Liver (tissue), 9 donors: ENCODE measurements around the gene TCTN1. TPM values are rescaled to one million over a fixed set of nuclear protein-coding genes. Genes with fewer than 3 reads are reported as not detected.

ENCODE experiments used
- DNase-seq: peaks from one replicate; pipeline ENCODE4 v3.0.0-alpha.2; 2017; ENCODE audit warnings: low spot score
- H3K27ac ChIP-seq, 2 donors: one replicate each; pipeline ENCODE4 v1.7.0; 2013; ENCODE audit warnings: inconsistent platforms in 2 of 2, low read length in 2 of 2, control low read depth in 1 of 2, low read depth in 1 of 2, mild to moderate bottlenecking in 1 of 2
- H3K27me3 ChIP-seq, 4 donors: one replicate each; pipeline versions ENCODE4 v1.6.1 to v1.7.0; 2013; ENCODE audit warnings: low read length in 3 of 4, inconsistent platforms in 1 of 4, mild to moderate bottlenecking in 1 of 4, moderate library complexity in 1 of 4; ENCODE audit not compliant: control insufficient read depth in 4 of 4, insufficient read depth in 4 of 4
- H3K36me3 ChIP-seq, 4 donors: one replicate each; pipeline versions ENCODE4 v1.6.1 to v1.7.0; 2013; ENCODE audit warnings: low read length in 3 of 4, mild to moderate bottlenecking in 3 of 4, low read depth in 1 of 4, moderate library complexity in 1 of 4; ENCODE audit not compliant: control insufficient read depth in 4 of 4, insufficient read depth in 3 of 4
- H3K4me1 ChIP-seq, 4 donors: one replicate each; pipeline versions ENCODE4 v1.6.1 to v1.7.0; 2013; ENCODE audit warnings: low read length in 3 of 4, mild to moderate bottlenecking in 3 of 4, moderate library complexity in 1 of 4; ENCODE audit not compliant: control insufficient read depth in 4 of 4, insufficient read depth in 4 of 4
- H3K4me3 ChIP-seq, 3 donors: one replicate each; pipeline versions ENCODE4 v1.6.1 to v1.7.0; 2013; ENCODE audit warnings: low read length in 3 of 3, control low read depth in 1 of 3, low read depth in 1 of 3, mild to moderate bottlenecking in 1 of 3
- H3K9ac ChIP-seq, 2 donors: one replicate each; pipeline ENCODE4 v1.7.0; 2013; ENCODE audit warnings: low read length in 2 of 2, mild to moderate bottlenecking in 2 of 2, moderate library complexity in 2 of 2, control low read depth in 1 of 2, low read depth in 1 of 2
- H3K9me3 ChIP-seq, 4 donors: one replicate each; pipeline versions ENCODE4 v1.6.1 to v1.7.0; 2013; ENCODE audit warnings: low read length in 3 of 4; ENCODE audit not compliant: control insufficient read depth in 4 of 4
- CTCF ChIP-seq: fragments of 150-350 bp; IDR thresholded peaks from 2 replicates; pipeline ENCODE4 v1.5.1; 2017; ENCODE audit warnings: improper control_type of control experiment, low read depth, low read length; ENCODE audit not compliant: missing input control
- EGR1 ChIP-seq, 2 donors: IDR thresholded peaks; 2 replicates each; pipeline ENCODE4 v1.6.1; 2016 to 2018; ENCODE audit warnings: antibody characterized with exemption in 2 of 2, low read depth in 2 of 2
- FOXA1 ChIP-seq: IDR thresholded peaks from 2 replicates; pipeline ENCODE4 v1.6.1; 2016; ENCODE audit warnings: antibody characterized with exemption
- FOXA2 ChIP-seq: IDR thresholded peaks from 2 replicates; pipeline ENCODE4 v1.6.1; 2016; ENCODE audit warnings: antibody characterized with exemption
- GABPA ChIP-seq, 2 donors: IDR thresholded peaks in 1 of 2; conservative IDR thresholded peaks in 1 of 2; 2 replicates each; pipeline ENCODE4 v1.6.1; 2016; ENCODE audit warnings: antibody characterized with exemption in 2 of 2, mild to moderate bottlenecking in 1 of 2, moderate library complexity in 1 of 2
- HNF4A ChIP-seq, 2 donors: conservative IDR thresholded peaks; 2 replicates each; pipeline ENCODE4 v1.6.1; 2016; ENCODE audit warnings: antibody characterized with exemption in 2 of 2, mild to moderate bottlenecking in 2 of 2
- HNF4G ChIP-seq: IDR thresholded peaks from 2 replicates; pipeline ENCODE4 v1.6.1; 2016; ENCODE audit warnings: antibody characterized with exemption
- JUND ChIP-seq, 2 donors: IDR thresholded peaks; 2 replicates each; pipeline ENCODE4 v1.6.1; 2016; ENCODE audit warnings: antibody characterized with exemption in 2 of 2
- NR2F2 ChIP-seq: IDR thresholded peaks from 2 replicates; pipeline ENCODE4 v1.6.1; 2016; ENCODE audit warnings: antibody characterized with exemption
- RAD21 ChIP-seq, 2 donors: IDR thresholded peaks; 2 replicates each; pipeline ENCODE4 v1.6.1; 2016; ENCODE audit warnings: antibody characterized with exemption in 2 of 2, mild to moderate bottlenecking in 2 of 2
- RXRA ChIP-seq, 2 donors: IDR thresholded peaks; 2 replicates each; pipeline ENCODE4 v1.6.1; 2017 to 2018; ENCODE audit warnings: antibody characterized with exemption in 2 of 2, mild to moderate bottlenecking in 1 of 2
- SP1 ChIP-seq: IDR thresholded peaks from 2 replicates; pipeline ENCODE4 v1.6.1; 2018; ENCODE audit warnings: antibody characterized with exemption, mild to moderate bottlenecking
- TAF1 ChIP-seq: conservative IDR thresholded peaks from 2 replicates; pipeline ENCODE4 v1.6.1; 2016; ENCODE audit warnings: antibody characterized with exemption, mild to moderate bottlenecking
- YY1 ChIP-seq: IDR thresholded peaks from 2 replicates; pipeline ENCODE4 v1.6.1; 2016; ENCODE audit warnings: antibody characterized with exemption, mild to moderate bottlenecking
- ZBTB33 ChIP-seq: IDR thresholded peaks from 2 replicates; pipeline ENCODE4 v1.6.1; 2016; ENCODE audit warnings: antibody characterized with exemption
- WGBS: extraction: QIAGEN DNeasy Blood & Tissue Kit; methylation state at CpG from one replicate; pipeline ENCODE4 v1.1.7; 2013; 5-methylcytosine and 5-hydroxymethylcytosine counted together
- polyA plus RNA-seq, 2 donors: library from polyadenylated mRNA; stranded (reverse) in 1 of 2; unstranded in 1 of 2; fragments of 200-250 nt in 1 of 2; fragments of >200 nt in 1 of 2; fragmentation: Nextera tagmentation in 1 of 2; extraction: Ambion mirVana in 1 of 2; gene quantifications; one replicate each; pipeline versions ENCODE4 v1.2.1 to v1.2.3, GENCODE V29; 2013 to 2015
- total RNA-seq, 2 donors: library from RNA; depleted of rRNA; stranded (reverse); fragments of >200 nt; gene quantifications; one replicate each; pipeline ENCODE4 v1.2.3, GENCODE V29; 2014
- TF ChIP-seq, protein P1 (sequence below): IDR thresholded peaks from 2 replicates; pipeline ENCODE4 v1.6.1; 2016; ENCODE audit warnings: antibody characterized with exemption
- TF ChIP-seq, protein P2 (sequence below): IDR thresholded peaks from 2 replicates; pipeline ENCODE4 v1.6.1; 2016; ENCODE audit warnings: antibody characterized with exemption
- donor health status: healthy.
- donor health status: healthy.
- donor health status: healthy.
- donor health status: healthy.
- donor health status: healthy.

Gene TCTN1
- total and polyA plus RNA-seq, 4 donors, result 6.0 to 12.0 (median 10.9) TPM

DNA sequence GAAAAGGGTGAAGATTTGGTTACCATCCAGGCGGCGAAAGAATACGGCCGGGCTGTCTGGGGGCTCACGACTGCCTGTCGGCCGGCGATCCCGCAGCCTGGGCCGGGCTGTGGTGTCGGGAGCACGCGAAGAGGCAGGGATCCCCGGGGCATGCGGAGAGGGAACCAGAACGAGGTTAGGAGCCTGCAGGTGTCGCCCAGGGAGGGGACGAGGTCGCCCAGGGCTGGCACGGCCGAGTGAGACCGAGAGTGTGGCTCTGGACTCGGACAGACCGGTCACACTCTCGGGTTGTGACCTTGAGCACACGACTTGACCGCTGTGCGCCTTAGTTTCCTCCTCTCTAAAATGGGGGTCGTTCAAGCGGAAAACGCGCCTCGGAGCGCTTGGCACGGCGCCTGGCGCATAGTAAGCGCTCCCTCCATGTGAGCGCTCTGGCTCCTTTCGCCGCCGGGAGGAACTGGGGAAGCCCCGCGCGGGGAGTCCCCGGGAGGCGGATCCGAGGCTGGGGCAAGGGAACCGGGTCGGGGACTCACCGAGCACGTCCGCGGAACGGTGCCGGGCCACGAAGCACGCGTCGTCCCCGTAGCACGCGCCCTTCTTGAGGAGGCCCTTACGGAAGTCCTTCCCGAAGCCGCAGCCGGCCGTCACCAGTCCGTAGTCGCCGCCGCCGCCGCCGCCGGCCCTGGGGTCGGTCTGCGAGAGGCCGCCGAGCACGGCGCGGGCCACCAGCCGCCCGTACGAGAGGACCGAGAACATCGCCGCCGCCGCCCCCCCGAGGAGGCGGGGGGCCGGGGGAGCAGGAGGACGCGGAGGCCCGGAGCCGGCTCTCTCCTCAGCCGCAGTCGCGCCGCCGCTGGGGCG lies 31.4 kb upstream of the TCTN1 start:
- Histone ChIP-seq H3K27me3 (no peaks in the 10 kb centered on the region), H3K9ac (peak overlapping the region; percentile 74 to 93), H3K9me3 (no peaks in the 10 kb centered on the region), H3K4me3 (peak overlapping the region; percentile 77 to 93 (median 89)), H3K36me3 (no peaks in the 10 kb centered on the region), H3K4me1 (peaks cover 27 to 59% (median 49%) of the 10 kb centered on the region in 4 donors), H3K27ac (peak overlapping the region; percentile 88 to 92)
- peak; percentile 59 for DNase-seq
- no peak for TF ChIP-seq TAF1
- no peak for TF ChIP-seq JUND (IDR thresholded peaks at IDR 0.05)
- TF ChIP-seq FOXA1, result no peak
- no peak for TF ChIP-seq RAD21 (IDR thresholded peaks at IDR 0.05)
- TF ChIP-seq HNF4A (conservative IDR thresholded peaks at IDR 0.05), result peak in 1 of 2 donors; percentile 38
- TF ChIP-seq YY1, result peak; percentile 53
- TF ChIP-seq SP1, result no peak
- peak; percentile 29 to 37 for TF ChIP-seq RXRA (IDR thresholded peaks at IDR 0.05)
- TF ChIP-seq GABPA (IDR thresholded peaks at IDR 0.05 in 1 of 2, conservative IDR thresholded peaks at IDR 0.05 in 1 of 2), result no peak
- TF ChIP-seq CTCF, result no peak
- TF ChIP-seq, protein P1, sequence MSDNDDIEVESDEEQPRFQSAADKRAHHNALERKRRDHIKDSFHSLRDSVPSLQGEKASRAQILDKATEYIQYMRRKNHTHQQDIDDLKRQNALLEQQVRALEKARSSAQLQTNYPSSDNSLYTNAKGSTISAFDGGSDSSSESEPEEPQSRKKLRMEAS, result peak; percentile 38
- WGBS, result under 1% methylated on average over 104 of the region's 104 CpGs

DNA sequence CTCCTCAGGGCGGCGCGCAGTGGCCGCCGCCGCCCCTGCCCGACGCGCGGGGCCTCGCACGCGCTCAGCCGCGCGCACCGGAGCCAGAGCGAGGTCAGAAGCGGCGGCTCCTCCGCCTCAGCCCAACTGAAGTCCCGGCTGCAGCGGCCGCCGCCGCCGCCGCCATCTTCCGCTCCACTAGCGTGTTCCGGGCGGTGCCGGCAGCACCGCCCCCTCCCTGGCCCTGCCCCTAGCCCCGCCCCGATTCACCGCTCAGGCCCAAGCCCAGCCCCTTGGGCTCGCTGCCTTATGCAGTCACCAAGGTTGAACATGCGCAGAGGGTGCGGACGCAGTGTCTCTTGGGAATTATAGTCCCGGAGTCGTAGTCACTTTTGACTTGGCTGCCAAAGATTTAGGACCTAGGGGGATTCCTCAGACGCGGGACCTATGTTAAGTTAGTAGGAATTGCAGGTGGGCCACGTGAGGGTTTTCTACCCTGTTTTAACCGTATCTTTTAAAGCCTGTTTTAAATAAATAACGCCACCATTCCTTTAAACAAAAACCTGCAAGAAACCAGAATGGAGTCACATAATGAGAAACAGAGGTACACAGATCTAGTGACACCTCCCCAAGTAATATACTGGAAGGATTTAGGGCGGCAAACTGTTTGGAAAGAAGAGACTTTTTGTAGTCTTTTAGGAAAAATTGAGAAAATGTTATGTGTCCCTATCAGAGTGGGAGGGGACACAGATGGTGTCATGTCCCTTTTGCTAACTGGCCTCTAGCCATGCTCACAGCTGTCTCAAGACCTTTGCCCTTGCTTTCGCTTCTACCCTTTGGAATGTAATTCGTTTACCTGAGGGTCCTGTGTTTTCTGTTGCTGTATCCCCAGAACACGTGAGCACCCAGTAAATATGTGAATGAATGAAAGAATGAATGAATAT lies 30.5 kb upstream of the TCTN1 start, which contains the start of gene PPTC7:
Gene PPTC7, minus strand, starts transcription at position 182 of the 923 bp plus-strand sequence. CDS start 287 bp downstream, outside the sequence.
- Histone ChIP-seq H3K9ac (peak within 1 kb of the TSS; percentile 84 to 93), H3K4me1 (peaks cover 24 to 52% (median 42%) of the 10 kb centered on the region in 4 donors), H3K9me3 (no peaks in the 10 kb centered on the region), H3K4me3 (peak within 1 kb of the TSS; percentile 77 to 93 (median 89)), H3K27ac (peak within 1 kb of the TSS; percentile 88 to 92), H3K36me3 (no peaks in the 10 kb centered on the region), H3K27me3 (no peaks in the 10 kb centered on the region)
- 1% methylated on average over 52 of the region's 52 CpGs for WGBS
- DNase-seq, result peak; percentile 96
- peak; percentile 41 to 68 for TF ChIP-seq RXRA (IDR thresholded peaks at IDR 0.05)
- no peak for TF ChIP-seq FOXA1
- peak; percentile 73 to 87 for TF ChIP-seq HNF4A (conservative IDR thresholded peaks at IDR 0.05)
- TF ChIP-seq FOXA2, result no peak
- TF ChIP-seq JUND (IDR thresholded peaks at IDR 0.05), result peak in 1 of 2 donors; percentile 22
- no peak for TF ChIP-seq ZBTB33
- peak; percentile 89 for TF ChIP-seq NR2F2
- TF ChIP-seq RAD21 (IDR thresholded peaks at IDR 0.05), result peak in 1 of 2 donors; percentile 2
- TF ChIP-seq YY1, result peak; percentile 89
- TF ChIP-seq CTCF, result no peak
- no peak for TF ChIP-seq EGR1 (IDR thresholded peaks at IDR 0.05; ENCODE audit: low read depth in 2 of 2)
- TF ChIP-seq, protein P1, result no peak
- TF ChIP-seq, protein P2, sequence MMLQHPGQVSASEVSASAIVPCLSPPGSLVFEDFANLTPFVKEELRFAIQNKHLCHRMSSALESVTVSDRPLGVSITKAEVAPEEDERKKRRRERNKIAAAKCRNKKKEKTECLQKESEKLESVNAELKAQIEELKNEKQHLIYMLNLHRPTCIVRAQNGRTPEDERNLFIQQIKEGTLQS, result no peak
- TF ChIP-seq SP1, result peak; percentile 67
- peak; percentile 16 for TF ChIP-seq TAF1
- TF ChIP-seq HNF4G, result peak; percentile 51
